PC-9 (cell line): ENCODE results near the gene GRID2.

ENCODE experiments used
- EZH2 ChIP-seq: fragments of 200-600 bp; sonication (generic); IDR thresholded peaks from 2 replicates; pipeline ENCODE4 v1.8.0; 2017; ENCODE audit warnings: antibody characterized with exemption, low read depth
- TF ChIP-seq, protein P1 (sequence below): fragments of 200-600 bp; sonication (generic); conservative IDR thresholded peaks from 2 replicates; pipeline ENCODE4 v1.6.1; 2017; ENCODE audit warnings: mixed run types, antibody characterized with exemption, mild to moderate bottlenecking, moderate library complexity

GRCh38 chr4:93635943-93636342 is 1332.2 kb downstream of the GRID2 start:
- TF ChIP-seq, protein P1, sequence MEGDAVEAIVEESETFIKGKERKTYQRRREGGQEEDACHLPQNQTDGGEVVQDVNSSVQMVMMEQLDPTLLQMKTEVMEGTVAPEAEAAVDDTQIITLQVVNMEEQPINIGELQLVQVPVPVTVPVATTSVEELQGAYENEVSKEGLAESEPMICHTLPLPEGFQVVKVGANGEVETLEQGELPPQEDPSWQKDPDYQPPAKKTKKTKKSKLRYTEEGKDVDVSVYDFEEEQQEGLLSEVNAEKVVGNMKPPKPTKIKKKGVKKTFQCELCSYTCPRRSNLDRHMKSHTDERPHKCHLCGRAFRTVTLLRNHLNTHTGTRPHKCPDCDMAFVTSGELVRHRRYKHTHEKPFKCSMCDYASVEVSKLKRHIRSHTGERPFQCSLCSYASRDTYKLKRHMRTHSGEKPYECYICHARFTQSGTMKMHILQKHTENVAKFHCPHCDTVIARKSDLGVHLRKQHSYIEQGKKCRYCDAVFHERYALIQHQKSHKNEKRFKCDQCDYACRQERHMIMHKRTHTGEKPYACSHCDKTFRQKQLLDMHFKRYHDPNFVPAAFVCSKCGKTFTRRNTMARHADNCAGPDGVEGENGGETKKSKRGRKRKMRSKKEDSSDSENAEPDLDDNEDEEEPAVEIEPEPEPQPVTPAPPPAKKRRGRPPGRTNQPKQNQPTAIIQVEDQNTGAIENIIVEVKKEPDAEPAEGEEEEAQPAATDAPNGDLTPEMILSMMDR, result no peak
- no peak for TF ChIP-seq EZH2
